NCI-H526 treated with DMSO at 0.1 percent for 48 hours (cell line): ENCODE measurements around the gene RNASE13.

Experiments
- DNase-seq: peaks from one replicate; lab custom pipeline; 2025; lab: John Stamatoyannopoulos, UW

RNASE13 gene

GRCh38 chr14:21063479-21063878 lies 28.9 kb upstream of the RNASE13 start:
- no peak for DNase-seq

DNA sequence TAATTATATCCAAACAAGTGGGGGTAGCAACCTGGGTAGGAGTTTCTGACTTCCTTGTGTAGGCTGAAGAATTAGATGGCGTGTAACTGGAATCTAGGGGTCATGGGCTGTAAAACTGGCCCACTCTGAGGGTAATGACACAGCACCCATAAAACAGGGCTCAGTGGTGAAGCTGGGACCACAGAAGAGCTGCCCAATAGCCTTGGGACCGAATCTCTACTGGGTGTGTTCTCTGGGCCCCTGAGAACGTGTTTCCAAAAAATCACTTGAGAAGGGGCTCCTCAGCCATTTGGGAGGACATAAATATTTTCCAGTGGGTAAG lies 26.7 kb upstream of the RNASE13 start:
- no peak for DNase-seq

DNA sequence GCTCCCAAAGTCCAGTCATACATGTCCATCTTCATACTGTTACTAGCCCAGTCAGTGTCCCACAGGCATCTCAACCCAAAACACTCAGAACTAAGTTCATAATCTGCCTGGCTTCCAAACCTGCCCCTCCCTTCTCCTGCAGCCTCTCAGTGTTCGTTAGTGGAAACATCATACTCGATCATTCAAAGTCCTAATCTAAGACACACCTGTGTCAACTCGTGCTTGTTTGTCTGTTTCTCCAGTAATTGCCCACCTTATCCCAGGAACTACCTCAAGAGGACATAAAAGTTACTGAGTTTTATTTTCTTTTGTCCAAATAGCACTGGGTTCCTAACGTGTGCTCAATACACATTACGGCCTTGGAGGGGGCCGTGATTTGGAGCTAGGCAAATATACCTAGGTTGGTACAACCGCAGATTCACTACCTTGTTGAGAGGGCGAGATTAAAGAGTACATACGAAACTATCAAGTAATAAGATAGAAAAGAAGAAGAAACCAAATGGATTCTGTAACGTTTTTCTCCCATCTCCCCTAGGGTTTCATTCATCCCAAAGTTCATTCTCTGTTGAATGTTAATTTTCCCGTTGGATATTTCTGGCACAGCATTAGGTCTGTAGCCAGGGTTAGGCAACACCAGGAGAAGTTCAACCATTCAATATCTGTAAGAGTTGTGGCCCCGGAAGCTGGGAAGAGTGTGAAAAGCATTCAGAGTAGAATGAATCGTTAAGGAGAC lies 26.2 kb upstream of the RNASE13 start:
- DNase-seq, result no peak

- DNase-seq, result no peak
Observed at GRCh38 chr14:21059842-21060613, 25.4 kb upstream of the RNASE13 start.

- no peak for DNase-seq
Observed at GRCh38 chr14:21058903-21059302, 24.3 kb upstream of the RNASE13 start.

- DNase-seq, result no peak
Observed at GRCh38 chr14:21057803-21058675, 23.4 kb upstream of the RNASE13 start, which contains the start of gene RNASE8. Gene RNASE8, plus strand, starts transcription at chr14:21057822. Its CDS starts 71 bp downstream, at chr14:21057893.

DNA sequence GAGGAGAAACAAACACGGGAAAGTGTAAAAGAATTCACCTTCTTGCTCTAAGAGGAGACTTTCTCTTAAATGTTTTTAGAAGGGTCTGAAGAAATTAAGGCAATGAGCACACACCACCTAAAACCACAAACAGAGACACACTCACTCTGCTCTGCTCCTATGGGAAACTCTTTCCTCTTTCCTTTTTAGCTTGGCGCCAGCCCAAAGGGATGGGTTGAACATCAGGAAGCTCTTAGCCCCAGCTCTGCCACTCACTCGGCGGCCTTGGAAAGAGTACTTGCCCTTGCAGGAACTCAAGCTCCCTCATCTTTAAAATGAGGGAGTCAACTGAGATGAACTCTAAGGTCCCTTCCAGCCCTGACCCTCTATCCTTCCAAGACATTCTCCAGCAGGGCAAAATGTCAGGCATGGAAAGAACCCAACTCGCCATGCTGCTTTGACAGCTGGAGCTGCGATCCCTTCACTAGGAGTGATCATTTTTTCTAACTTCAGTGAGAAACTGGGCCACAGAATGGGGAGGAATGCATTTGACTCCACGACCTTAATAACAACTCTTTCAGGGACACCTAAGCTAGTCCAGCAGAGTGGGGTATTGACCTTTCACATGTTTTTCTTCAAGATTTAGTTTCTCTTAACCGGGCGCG lies 22.0 kb upstream of the RNASE13 start:
- no peak for DNase-seq

- no peak for DNase-seq
Observed at GRCh38 chr14:21055432-21056117, 21.0 kb upstream of the RNASE13 start.

DNA sequence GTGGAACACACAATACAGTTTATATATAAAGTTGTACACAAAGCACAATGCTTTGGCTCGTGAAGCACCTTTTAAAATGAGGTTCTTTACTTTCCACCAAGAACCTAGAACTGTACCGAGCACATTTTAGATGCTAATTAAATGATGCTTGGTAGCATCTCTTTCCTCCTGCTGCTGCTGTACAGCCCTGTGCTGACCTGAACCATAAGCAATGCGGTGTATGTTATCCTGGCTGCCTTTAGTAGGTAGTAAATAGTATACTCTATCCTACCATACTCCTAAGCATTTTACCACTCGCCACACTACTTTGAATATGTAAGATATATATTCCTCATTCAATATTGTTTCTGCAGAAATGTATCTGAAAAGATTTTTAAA lies 20.1 kb upstream of the RNASE13 start:
- no peak for DNase-seq

- no peak for DNase-seq
Observed at GRCh38 chr14:21054123-21054767, 19.6 kb upstream of the RNASE13 start.

DNA sequence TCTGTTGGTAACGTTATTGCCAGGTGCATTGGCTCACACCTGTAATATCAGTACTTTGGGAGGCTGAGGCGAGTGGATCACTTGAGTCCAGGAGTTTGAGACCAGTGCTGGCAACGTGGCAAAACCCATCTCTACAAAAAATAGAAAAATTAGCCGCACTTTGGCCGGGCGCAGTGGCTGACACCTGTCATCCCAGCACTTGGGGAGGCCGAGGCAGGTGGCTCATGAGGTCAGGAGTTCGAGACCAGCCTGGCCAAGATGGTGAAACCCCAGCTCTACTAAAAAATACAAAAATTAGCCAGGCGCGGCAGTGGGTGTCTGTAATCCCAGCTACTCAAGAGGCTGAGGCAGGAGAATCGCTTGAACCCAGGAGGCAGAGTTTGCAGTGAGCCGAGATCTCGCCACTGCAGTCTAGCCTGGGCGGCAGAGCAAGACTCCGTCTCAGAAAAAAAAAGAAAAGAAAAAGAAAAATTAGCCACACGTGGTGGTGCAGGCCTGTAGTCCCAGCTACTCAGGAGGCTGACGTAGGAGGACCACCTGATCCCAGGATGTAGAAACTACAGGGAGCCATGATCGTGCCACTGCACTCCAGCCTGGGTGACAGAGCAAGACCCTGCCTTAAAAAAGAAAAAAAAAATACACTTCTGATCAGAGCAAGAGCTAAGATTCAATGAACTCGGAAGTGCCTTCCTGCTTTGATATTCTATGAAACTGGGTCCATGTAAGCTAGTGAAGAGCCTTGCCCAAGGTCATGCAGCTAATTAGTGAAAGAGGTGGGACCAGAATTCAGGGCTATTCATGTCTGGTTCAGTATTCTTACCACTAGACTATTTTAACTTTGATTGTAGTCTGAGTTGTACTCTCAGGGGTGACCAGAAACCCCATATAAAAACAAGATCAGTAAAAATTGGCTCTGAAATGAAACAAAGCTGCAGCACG lies 18.8 kb upstream of the RNASE13 start:
- DNase-seq, result no peak

GRCh38 chr14:21050597-21050996 lies 16.0 kb upstream of the RNASE13 start:
- no peak for DNase-seq

- DNase-seq, result no peak
Observed at GRCh38 chr14:21049271-21049673, 14.7 kb upstream of the RNASE13 start.

DNA sequence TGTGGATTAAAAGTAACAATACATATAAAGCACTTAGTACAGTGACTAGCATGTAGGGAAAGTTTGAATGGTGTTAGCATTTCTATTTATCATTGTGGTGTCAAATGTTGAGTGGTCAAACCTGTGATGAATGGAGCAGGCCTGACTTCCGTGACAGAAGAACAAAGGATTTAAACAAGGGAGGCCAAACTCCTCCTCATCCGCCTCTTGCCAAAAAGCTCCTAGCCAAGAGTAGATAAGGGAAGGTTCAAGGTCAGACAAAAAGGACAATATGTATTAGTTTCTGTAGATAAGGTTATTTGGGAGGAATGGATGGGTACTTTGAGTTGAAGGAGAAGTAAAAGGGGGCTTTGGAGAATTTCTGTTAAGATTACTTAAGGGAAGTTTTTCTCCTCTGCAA lies 14.0 kb upstream of the RNASE13 start:
- DNase-seq, result no peak

DNA sequence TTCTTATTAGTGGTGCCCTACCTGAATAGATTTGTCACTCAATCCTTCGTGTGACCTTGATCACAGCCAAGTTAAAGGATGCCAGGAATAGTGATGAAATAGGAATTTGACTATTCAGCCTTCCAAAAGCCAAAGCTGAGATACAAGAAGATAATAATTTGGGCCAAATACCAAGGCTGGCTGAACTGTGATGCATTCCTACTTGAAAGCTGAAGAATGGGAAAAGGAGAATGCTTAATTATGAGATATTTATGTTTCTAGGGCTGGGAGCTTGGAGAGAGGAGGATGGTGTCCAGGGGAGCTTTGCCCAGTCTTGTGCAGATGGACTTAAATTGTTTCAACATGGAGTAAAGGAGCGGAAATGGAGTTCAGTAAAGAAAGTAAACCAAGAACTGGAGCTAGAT lies 12.8 kb upstream of the RNASE13 start:
- no peak for DNase-seq

DNA sequence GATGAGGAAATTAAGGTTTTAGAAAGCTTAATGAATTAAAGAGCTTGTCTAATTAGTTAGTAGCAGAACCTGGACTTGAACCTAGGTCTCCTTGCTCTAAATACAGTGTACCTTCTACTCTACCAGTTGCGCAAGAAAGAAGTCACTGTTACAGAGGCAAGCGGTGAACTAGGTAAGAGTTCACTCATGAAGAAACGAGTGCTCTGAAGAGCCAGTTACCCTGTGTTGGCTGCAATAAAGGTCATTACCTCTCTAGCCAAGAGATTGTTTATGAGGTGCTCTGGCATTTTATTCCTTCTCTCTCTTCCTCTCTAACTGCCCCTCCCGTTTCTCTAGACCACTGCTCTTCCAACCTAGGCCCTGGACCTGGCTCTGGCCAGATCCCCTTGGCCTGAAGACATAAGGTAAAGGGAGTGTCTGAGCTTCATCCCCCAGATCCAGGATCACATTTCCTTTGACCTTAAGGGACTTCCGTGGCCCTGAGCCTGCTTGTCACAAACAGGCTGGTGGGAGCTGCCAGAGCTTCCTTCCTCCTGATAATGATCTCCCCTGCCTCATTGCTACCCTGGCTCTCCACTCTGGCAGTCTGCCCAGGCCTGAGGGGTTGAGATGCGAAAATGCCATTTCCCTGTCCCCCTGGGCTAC lies 9.5 kb upstream of the RNASE13 start:
- no peak for DNase-seq

DNA sequence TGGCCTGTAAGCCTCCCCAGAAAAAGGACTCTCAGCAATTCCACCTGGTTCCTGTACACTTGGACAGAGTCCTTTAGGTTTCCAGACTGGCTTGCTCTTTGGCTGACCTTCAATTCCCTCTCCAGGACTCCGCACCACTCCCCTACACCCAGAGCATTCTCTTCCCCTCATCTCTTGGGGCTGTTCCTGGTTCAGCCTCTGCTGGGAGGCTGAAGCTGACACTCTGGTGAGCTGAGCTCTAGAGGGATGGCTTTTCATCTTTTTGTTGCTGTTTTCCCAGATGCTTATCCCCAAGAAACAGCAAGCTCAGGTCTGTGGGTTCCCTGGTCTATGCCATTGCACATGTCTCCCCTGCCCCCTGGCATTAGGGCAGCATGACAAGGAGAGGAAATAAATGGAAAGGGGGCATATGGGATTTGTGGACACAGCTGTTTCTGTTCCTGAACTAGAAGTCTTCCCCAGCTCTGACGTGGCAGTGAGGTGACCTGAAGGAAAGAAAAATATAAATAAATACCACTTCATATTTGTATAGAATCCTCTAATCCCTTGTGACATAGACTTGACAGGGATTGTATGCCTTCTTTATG lies 8.9 kb upstream of the RNASE13 start:
- DNase-seq, result no peak

DNA sequence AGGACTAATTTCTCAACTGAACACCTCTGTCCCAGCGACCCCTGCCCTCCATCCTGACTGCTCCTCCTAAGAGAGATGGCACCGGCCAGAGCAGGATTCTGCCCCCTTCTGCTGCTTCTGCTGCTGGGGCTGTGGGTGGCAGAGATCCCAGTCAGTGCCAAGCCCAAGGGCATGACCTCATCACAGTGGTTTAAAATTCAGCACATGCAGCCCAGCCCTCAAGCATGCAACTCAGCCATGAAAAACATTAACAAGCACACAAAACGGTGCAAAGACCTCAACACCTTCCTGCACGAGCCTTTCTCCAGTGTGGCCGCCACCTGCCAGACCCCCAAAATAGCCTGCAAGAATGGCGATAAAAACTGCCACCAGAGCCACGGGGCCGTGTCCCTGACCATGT lies 8.3 kb upstream of the RNASE13 start:
- no peak for DNase-seq
